Cardiac muscle cell (in vitro differentiated cells and primary cell): ENCODE measurements around the gene FAM186B. TPM values are rescaled to one million over a fixed set of nuclear protein-coding genes. Genes with fewer than 3 reads are reported as not detected.
A peak's percentile ranks its signal among the peaks of the same experiment; 100 is the strongest.
"Not testable (repeated sequence)": the region's sequence is repeated elsewhere in the genome, so short reads cannot be mapped to it uniquely, and the experiment has no call there.

Experiments
- DNase-seq, 2 donors: peaks; one replicate each; pipeline versions ENCODE4 v3.0.0 to v3.0.0-alpha.2; 2010 to 2017; ENCODE audit warnings: low read depth in 1 of 2, low spot score in 1 of 2
- H3K27ac ChIP-seq: fragments of 200-600 bp; sonication (generic); 2 replicates; pipeline ENCODE4 v1.5.1; 2016
- H3K27me3 ChIP-seq: fragments of 200-600 bp; sonication (generic); 2 replicates; pipeline ENCODE4 v1.6.0; 2016; ENCODE audit warnings: control low read depth
- H3K36me3 ChIP-seq: fragments of 200-600 bp; sonication (generic); 2 replicates; pipeline ENCODE4 v1.5.1; 2016; ENCODE audit warnings: control low read depth
- H3K4me1 ChIP-seq: fragments of 200-600 bp; sonication (generic); 2 replicates; pipeline ENCODE4 v1.8.1; 2017; ENCODE audit warnings: low read depth, mild to moderate bottlenecking, mixed run types
- H3K4me3 ChIP-seq: fragments of 200-600 bp; sonication (generic); 2 replicates; pipeline ENCODE4 v1.5.1; 2016; ENCODE audit warnings: mild to moderate bottlenecking
- H3K9me3 ChIP-seq: fragments of 200-600 bp; sonication (generic); 2 replicates; pipeline ENCODE4 v1.5.1; 2017; ENCODE audit warnings: low read depth, mild to moderate bottlenecking, control low read depth
- CTCF ChIP-seq: IDR thresholded peaks from 2 replicates; pipeline ENCODE4 v1.5.1; 2012; ENCODE audit warnings: low read depth, mild to moderate bottlenecking, low read length
- polyA plus RNA-seq: library from polyadenylated mRNA; unstranded; fragments of >200 nt; fragmentation: Nextera tagmentation; extraction: Ambion mirVana; gene quantifications from 2 replicates; pipeline ENCODE4 v1.2.1, GENCODE V29; 2016
- total RNA-seq: library from RNA; depleted of rRNA; stranded (reverse); fragments of >200 nt; gene quantifications from 2 replicates; pipeline ENCODE4 v1.2.3, GENCODE V29; 2016

Gene FAM186B
- total and polyA plus RNA-seq, 2 experiments from 2014 or later = 0.99 to 1.6 TPM

GRCh38 chr12:49615725-49616124 lies 10.3 kb upstream of the FAM186B start:
- Histone ChIP-seq H3K9me3 (no peaks in the 10 kb centered on the region), H3K27me3 (no peaks in the 10 kb centered on the region), H3K4me3 (no peak overlapping the region), H3K27ac (no peak overlapping the region), H3K36me3 (no peaks in the 10 kb centered on the region), H3K4me1 (no peaks in the 10 kb centered on the region)
- DNase-seq = peak in 1 of 2 donors; percentile 22
- no peak for TF ChIP-seq CTCF

- no peaks in the 10 kb centered on the region for H3K4me1 ChIP-seq
- TF ChIP-seq CTCF = no peak
- no peak overlapping the region for H3K27ac ChIP-seq
- H3K27me3 ChIP-seq = no peaks in the 10 kb centered on the region
- H3K36me3 ChIP-seq = no peaks in the 10 kb centered on the region
- no peak overlapping the region for H3K4me3 ChIP-seq
- no peaks in the 10 kb centered on the region for H3K9me3 ChIP-seq
- DNase-seq = no peak
These were observed 6.8 kb upstream of the FAM186B start for GRCh38 chr12:49612210-49612609.

- not testable (repeated sequence) for H3K9me3 ChIP-seq, H3K4me1 ChIP-seq, H3K27me3 ChIP-seq, DNase-seq, H3K4me3 ChIP-seq, H3K27ac ChIP-seq, H3K36me3 ChIP-seq
These were observed 5.3 kb upstream of the FAM186B start for GRCh38 chr12:49610785-49611184.

GRCh38 chr12:49609875-49610154 lies 4.4 kb upstream of the FAM186B start:
- Histone ChIP-seq H3K27me3 (no peaks in the 10 kb centered on the region), H3K4me1 (no peaks in the 10 kb centered on the region), H3K9me3 (no peaks in the 10 kb centered on the region), H3K27ac (no peak overlapping the region), H3K4me3 (no peak overlapping the region), H3K36me3 (no peaks in the 10 kb centered on the region)
- TF ChIP-seq CTCF = no peak
- DNase-seq = no peak

GRCh38 chr12:49609059-49609874 lies 3.8 kb upstream of the FAM186B start:
- H3K4me1 ChIP-seq = no peaks in the 10 kb centered on the region
- no peaks in the 10 kb centered on the region for H3K9me3 ChIP-seq
- DNase-seq = no peak
- no peak overlapping the region for H3K4me3 ChIP-seq
- H3K36me3 ChIP-seq = no peaks in the 10 kb centered on the region
- peak overlapping the region; percentile 0 for H3K27ac ChIP-seq
- no peaks in the 10 kb centered on the region for H3K27me3 ChIP-seq
- TF ChIP-seq CTCF = no peak

- H3K36me3 ChIP-seq = no peaks in the 10 kb centered on the region
- DNase-seq = no peak
- no peak for TF ChIP-seq CTCF
- H3K4me1 ChIP-seq = no peaks in the 10 kb centered on the region
- no peak overlapping the region for H3K27ac ChIP-seq
- H3K9me3 ChIP-seq = no peaks in the 10 kb centered on the region
- H3K4me3 ChIP-seq = no peak overlapping the region
- H3K27me3 ChIP-seq = no peaks in the 10 kb centered on the region
These were observed 583 bp downstream of the FAM186B start for GRCh38 chr12:49604856-49605255.
